ENCODE data around the gene CT47C1. TPM values are rescaled to one million over a fixed set of nuclear protein-coding genes. Genes with fewer than 3 reads are reported as not detected.

Gene CT47C1
- total RNA-seq, 2 donors from 2014 or later: not detected

DNA sequence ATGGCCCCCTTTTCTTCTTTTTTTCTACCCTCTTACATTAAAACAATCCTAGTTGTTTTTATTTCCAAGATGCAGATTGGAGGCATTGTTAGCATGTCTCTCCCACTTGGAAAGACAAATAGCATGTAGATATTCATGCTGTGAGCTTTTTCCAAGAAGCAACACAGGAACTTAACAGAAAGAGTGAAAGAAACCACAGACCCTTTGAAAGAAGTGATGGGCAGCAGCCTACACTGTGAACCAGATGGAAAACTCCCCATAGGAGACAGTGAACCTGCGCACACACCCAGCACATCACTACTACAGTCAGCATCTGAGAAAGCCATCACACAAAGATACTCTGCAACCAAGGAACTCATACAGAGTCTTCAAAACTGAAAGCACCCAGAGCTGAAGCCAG, 17.8 kb downstream of the CT47C1 start:
- intact Hi-C loops (cut with DNase I): no loop called here
- Histone ChIP-seq H3K27ac (no peak overlapping the region), H3K27me3 (no peaks in the 10 kb centered on the region), H3K4me3 (no peak overlapping the region), H3K36me3 (no peaks in the 10 kb centered on the region), H3K9me3 (no peaks in the 10 kb centered on the region), H3K9ac (ENCODE audit: low read depth in 2 of 2, low read length in 2 of 2) (no peak overlapping the region), H3K4me1 (no peaks in the 10 kb centered on the region)
- TF ChIP-seq, protein P1, sequence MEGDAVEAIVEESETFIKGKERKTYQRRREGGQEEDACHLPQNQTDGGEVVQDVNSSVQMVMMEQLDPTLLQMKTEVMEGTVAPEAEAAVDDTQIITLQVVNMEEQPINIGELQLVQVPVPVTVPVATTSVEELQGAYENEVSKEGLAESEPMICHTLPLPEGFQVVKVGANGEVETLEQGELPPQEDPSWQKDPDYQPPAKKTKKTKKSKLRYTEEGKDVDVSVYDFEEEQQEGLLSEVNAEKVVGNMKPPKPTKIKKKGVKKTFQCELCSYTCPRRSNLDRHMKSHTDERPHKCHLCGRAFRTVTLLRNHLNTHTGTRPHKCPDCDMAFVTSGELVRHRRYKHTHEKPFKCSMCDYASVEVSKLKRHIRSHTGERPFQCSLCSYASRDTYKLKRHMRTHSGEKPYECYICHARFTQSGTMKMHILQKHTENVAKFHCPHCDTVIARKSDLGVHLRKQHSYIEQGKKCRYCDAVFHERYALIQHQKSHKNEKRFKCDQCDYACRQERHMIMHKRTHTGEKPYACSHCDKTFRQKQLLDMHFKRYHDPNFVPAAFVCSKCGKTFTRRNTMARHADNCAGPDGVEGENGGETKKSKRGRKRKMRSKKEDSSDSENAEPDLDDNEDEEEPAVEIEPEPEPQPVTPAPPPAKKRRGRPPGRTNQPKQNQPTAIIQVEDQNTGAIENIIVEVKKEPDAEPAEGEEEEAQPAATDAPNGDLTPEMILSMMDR (IDR thresholded peaks at IDR 0.05): no peak
- no peak for DNase-seq

DNA sequence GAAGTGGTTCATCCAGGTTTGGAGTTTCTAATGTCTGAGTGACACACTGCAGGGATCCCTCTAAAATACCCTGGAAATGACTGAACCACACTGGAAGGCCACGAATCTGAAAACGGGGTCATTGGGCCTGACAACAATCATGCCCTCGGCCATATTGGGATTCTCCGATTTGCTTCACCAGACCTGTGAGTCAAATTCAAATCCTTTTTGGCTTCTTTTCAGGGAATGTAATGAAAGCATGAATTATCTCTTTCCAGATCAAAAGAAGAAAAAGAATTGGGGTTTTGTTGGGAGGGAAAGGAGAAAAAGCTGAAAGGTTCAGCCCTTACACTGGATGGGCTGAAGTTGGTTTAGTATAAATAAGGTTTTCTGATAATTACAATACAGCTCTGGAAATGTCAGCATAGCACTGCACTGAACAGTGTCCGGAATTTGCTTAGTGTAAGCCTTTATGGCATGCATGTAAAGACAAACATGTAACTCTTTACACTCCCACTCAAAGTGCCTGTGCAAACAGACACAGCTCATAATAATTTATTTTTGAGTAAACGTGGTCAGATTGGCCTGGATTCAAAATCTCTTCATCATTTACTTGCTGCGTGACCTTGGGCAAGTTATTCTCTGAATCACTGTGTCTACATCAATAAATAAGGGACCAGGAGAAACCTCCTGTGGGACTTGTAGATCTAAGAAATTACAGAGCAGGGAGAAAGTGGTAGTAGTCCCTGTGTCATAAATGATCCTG, 21.4 kb downstream of the CT47C1 start:
- no peak overlapping the region for H3K9ac ChIP-seq (ENCODE audit: low read depth in 2 of 2, low read length in 2 of 2)
- intact Hi-C loops (cut with DNase I): no loop called here
- no peaks in the 10 kb centered on the region for H3K36me3 ChIP-seq
- TF ChIP-seq, protein P1 (IDR thresholded peaks at IDR 0.05): no peak
- no peak overlapping the region for H3K4me3 ChIP-seq
- H3K27ac ChIP-seq: no peak overlapping the region
- no peak for DNase-seq
- no peaks in the 10 kb centered on the region for H3K27me3 ChIP-seq
- no peaks in the 10 kb centered on the region for H3K9me3 ChIP-seq
- no peaks in the 10 kb centered on the region for H3K4me1 ChIP-seq

DNA sequence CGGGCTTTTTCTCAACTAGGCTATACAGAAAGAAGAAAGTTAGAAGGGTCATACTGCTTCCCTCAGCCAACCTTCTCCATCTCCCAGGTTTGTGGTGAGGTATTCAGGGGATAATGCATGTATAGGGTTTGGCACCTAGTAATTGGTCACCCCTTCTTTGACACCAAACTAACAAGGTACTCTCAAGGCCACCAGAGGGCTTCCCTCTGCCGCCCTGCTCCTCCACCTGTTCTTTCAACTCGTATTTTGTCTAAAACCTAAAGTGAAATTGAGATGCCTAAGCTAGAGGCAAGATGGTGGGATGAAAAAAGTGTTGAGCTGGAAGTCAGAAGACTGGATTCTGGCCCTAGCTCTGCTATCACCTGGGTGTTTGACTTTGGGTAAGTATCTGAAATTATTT, 22.0 kb downstream of the CT47C1 start:
- H3K27me3 ChIP-seq: no peaks in the 10 kb centered on the region
- intact Hi-C loops (cut with DNase I): no loop called here
- no peak overlapping the region for H3K27ac ChIP-seq
- no peaks in the 10 kb centered on the region for H3K36me3 ChIP-seq
- TF ChIP-seq, protein P1 (IDR thresholded peaks at IDR 0.05): no peak
- no peak for DNase-seq
- H3K4me1 ChIP-seq: no peaks in the 10 kb centered on the region
- H3K9me3 ChIP-seq: no peaks in the 10 kb centered on the region
- no peak overlapping the region for H3K4me3 ChIP-seq
- no peak overlapping the region for H3K9ac ChIP-seq (ENCODE audit: low read depth in 2 of 2, low read length in 2 of 2)

DNA sequence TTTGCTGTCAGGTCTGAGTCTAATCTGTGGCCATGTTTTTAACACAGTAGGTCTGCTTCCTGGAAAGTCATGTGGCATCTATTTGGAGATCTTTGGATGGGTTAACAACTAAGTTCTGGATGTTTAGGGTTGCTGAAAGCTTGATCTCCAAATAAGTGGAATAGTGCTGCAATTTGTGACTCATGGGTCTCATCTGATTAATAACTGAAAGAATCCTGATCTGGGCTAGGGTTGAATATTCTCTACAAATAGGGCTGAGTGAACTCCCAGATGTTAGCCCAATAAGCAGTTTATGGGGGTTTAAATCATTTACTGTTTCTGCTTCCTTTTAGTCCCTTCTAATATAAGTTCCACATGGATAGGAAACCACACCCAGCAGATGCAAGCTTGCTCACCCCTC, 23.1 kb downstream of the CT47C1 start:
- no peaks in the 10 kb centered on the region for H3K27me3 ChIP-seq
- no peaks in the 10 kb centered on the region for H3K9me3 ChIP-seq
- TF ChIP-seq, protein P1 (IDR thresholded peaks at IDR 0.05): no peak
- no peaks in the 10 kb centered on the region for H3K36me3 ChIP-seq
- no peak for DNase-seq
- no peak overlapping the region for H3K27ac ChIP-seq
- H3K4me3 ChIP-seq: no peak overlapping the region
- no peak overlapping the region for H3K9ac ChIP-seq (ENCODE audit: low read depth in 2 of 2, low read length in 2 of 2)
- intact Hi-C loops (cut with DNase I): no loop called here
- H3K4me1 ChIP-seq: no peaks in the 10 kb centered on the region

DNA sequence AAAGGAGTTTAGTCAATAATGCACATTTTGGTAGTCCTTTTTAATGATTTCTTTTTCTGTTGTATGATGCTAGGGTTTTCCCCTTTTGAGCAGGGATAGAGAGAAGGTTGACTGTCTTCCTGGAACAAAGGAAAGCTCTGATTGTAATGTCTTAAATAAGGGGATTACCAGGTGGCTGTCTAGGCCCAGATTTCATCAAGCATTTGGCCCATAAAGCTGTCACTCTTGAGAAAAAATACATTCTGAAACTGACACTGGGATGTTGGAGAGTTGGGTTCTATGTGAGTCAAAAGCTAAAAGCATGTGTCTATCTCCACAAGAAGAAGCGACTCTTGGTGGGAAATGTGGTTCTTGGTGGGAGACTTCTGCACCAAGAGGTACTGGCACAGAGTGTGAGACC, 28.4 kb downstream of the CT47C1 start:
- no peak overlapping the region for H3K27ac ChIP-seq
- no peaks in the 10 kb centered on the region for H3K4me1 ChIP-seq
- H3K9me3 ChIP-seq: no peaks in the 10 kb centered on the region
- no peaks in the 10 kb centered on the region for H3K36me3 ChIP-seq
- H3K4me3 ChIP-seq: no peak overlapping the region
- H3K27me3 ChIP-seq: no peaks in the 10 kb centered on the region
- H3K9ac ChIP-seq (ENCODE audit: low read depth in 2 of 2, low read length in 2 of 2): no peak overlapping the region
- no peak for DNase-seq
- intact Hi-C loops (cut with DNase I): no loop called here
- TF ChIP-seq, protein P1 (IDR thresholded peaks at IDR 0.05): no peak

Data from colonic mucosa (tissue), 4 donors.